OCI-LY1 (cell line): ENCODE measurements around the gene RHOU.

Experiments
- EZH2 ChIP-seq: fragments of 200-600 bp; sonication (generic), shearing (Covaris generic); IDR thresholded peaks from 2 replicates; pipeline ENCODE4 v1.8.0; 2017; ENCODE audit warnings: borderline replicate concordance, mixed run types, mild to moderate bottlenecking, antibody characterized with exemption, low read length, moderate library complexity, mixed read lengths
- TF ChIP-seq, protein P1 (sequence below): fragments of 200-600 bp; sonication (generic), shearing (Covaris generic); IDR thresholded peaks from 2 replicates; pipeline ENCODE4 v1.5.1; 2017; ENCODE audit warnings: mild to moderate bottlenecking, antibody characterized with exemption, low read length, moderate library complexity, mixed read lengths

- TF ChIP-seq, protein P1, sequence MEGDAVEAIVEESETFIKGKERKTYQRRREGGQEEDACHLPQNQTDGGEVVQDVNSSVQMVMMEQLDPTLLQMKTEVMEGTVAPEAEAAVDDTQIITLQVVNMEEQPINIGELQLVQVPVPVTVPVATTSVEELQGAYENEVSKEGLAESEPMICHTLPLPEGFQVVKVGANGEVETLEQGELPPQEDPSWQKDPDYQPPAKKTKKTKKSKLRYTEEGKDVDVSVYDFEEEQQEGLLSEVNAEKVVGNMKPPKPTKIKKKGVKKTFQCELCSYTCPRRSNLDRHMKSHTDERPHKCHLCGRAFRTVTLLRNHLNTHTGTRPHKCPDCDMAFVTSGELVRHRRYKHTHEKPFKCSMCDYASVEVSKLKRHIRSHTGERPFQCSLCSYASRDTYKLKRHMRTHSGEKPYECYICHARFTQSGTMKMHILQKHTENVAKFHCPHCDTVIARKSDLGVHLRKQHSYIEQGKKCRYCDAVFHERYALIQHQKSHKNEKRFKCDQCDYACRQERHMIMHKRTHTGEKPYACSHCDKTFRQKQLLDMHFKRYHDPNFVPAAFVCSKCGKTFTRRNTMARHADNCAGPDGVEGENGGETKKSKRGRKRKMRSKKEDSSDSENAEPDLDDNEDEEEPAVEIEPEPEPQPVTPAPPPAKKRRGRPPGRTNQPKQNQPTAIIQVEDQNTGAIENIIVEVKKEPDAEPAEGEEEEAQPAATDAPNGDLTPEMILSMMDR, result no peak
- TF ChIP-seq EZH2, result no peak
These were observed 50.4 kb downstream of the RHOU start for GRCh38 chr1:228785366-228786330.
